ENCODE measurements around the gene NTRK3.

NTRK3 gene

GRCh38 chr15:87924433-87924832 is 332.1 kb downstream of the NTRK3 start:
- H3K36me3 ChIP-seq (ENCODE audit: insufficient read depth, low read length) = no peaks in the 10 kb centered on the region
- no peak overlapping the region for H3K27ac ChIP-seq (ENCODE audit: low read depth, low read length)
- no peak overlapping the region for H2AFZ ChIP-seq (ENCODE audit: low read length, unreplicated experiment)
- no peak overlapping the region for H3K4me3 ChIP-seq (ENCODE audit: low read depth, low read length)
- H3K79me2 ChIP-seq (ENCODE audit: control insufficient read depth, insufficient read depth, low read length, unreplicated experiment) = no peaks in the 10 kb centered on the region
- no peaks in the 10 kb centered on the region for H3K27me3 ChIP-seq (ENCODE audit: insufficient read depth, low read length)
- H3K4me1 ChIP-seq (ENCODE audit: control insufficient read depth, insufficient read depth, low read length, unreplicated experiment) = no peaks in the 10 kb centered on the region

- Histone ChIP-seq H3K4me3 (ENCODE audit: low read depth, low read length) (no peak overlapping the region), H3K79me2 (ENCODE audit: control insufficient read depth, insufficient read depth, low read length, unreplicated experiment) (no peaks in the 10 kb centered on the region), H3K4me1 (ENCODE audit: control insufficient read depth, insufficient read depth, low read length, unreplicated experiment) (no peaks in the 10 kb centered on the region), H3K27me3 (ENCODE audit: insufficient read depth, low read length) (no peaks in the 10 kb centered on the region), H2AFZ (ENCODE audit: low read length, unreplicated experiment) (no peak overlapping the region), H3K27ac (ENCODE audit: low read depth, low read length) (no peak overlapping the region), H3K36me3 (ENCODE audit: insufficient read depth, low read length) (no peaks in the 10 kb centered on the region)
Measured at GRCh38 chr15:87919064-87919463, 337.5 kb downstream of the NTRK3 start.

GRCh38 chr15:87917480-87917879 is 339.1 kb downstream of the NTRK3 start:
- H3K27ac ChIP-seq (ENCODE audit: low read depth, low read length) = no peak overlapping the region
- H3K27me3 ChIP-seq (ENCODE audit: insufficient read depth, low read length) = no peaks in the 10 kb centered on the region
- H3K4me3 ChIP-seq (ENCODE audit: low read depth, low read length) = no peak overlapping the region
- H3K79me2 ChIP-seq (ENCODE audit: control insufficient read depth, insufficient read depth, low read length, unreplicated experiment) = no peaks in the 10 kb centered on the region
- H2AFZ ChIP-seq (ENCODE audit: low read length, unreplicated experiment) = no peak overlapping the region
- H3K36me3 ChIP-seq (ENCODE audit: insufficient read depth, low read length) = no peaks in the 10 kb centered on the region
- H3K4me1 ChIP-seq (ENCODE audit: control insufficient read depth, insufficient read depth, low read length, unreplicated experiment) = no peaks in the 10 kb centered on the region

GRCh38 chr15:87916208-87916607 is 340.3 kb downstream of the NTRK3 start:
- Histone ChIP-seq H3K36me3 (ENCODE audit: insufficient read depth, low read length) (no peaks in the 10 kb centered on the region), H3K27me3 (ENCODE audit: insufficient read depth, low read length) (no peaks in the 10 kb centered on the region), H3K4me1 (ENCODE audit: control insufficient read depth, insufficient read depth, low read length, unreplicated experiment) (no peaks in the 10 kb centered on the region), H2AFZ (ENCODE audit: low read length, unreplicated experiment) (no peak overlapping the region), H3K27ac (ENCODE audit: low read depth, low read length) (no peak overlapping the region), H3K79me2 (ENCODE audit: control insufficient read depth, insufficient read depth, low read length, unreplicated experiment) (no peaks in the 10 kb centered on the region), H3K4me3 (ENCODE audit: low read depth, low read length) (no peak overlapping the region)

- Histone ChIP-seq H3K4me1 (ENCODE audit: control insufficient read depth, insufficient read depth, low read length, unreplicated experiment) (no peaks in the 10 kb centered on the region), H3K27me3 (ENCODE audit: insufficient read depth, low read length) (0 out of 2 replicates have a peak, but pooled peaks cover 4% of the 10 kb centered on the region), H3K27ac (ENCODE audit: low read depth, low read length) (no peak overlapping the region), H3K79me2 (ENCODE audit: control insufficient read depth, insufficient read depth, low read length, unreplicated experiment) (no peaks in the 10 kb centered on the region), H3K4me3 (ENCODE audit: low read depth, low read length) (no peak overlapping the region), H3K36me3 (ENCODE audit: insufficient read depth, low read length) (no peaks in the 10 kb centered on the region), H2AFZ (ENCODE audit: low read length, unreplicated experiment) (no peak overlapping the region)
Measured at GRCh38 chr15:87910301-87910700, 346.2 kb downstream of the NTRK3 start.

- no peaks in the 10 kb centered on the region for H3K4me1 ChIP-seq (ENCODE audit: control insufficient read depth, insufficient read depth, low read length, unreplicated experiment)
- H3K27ac ChIP-seq (ENCODE audit: low read depth, low read length) = no peak overlapping the region
- no peak overlapping the region for H3K4me3 ChIP-seq (ENCODE audit: low read depth, low read length)
- no peaks in the 10 kb centered on the region for H3K36me3 ChIP-seq (ENCODE audit: insufficient read depth, low read length)
- H2AFZ ChIP-seq (ENCODE audit: low read length, unreplicated experiment) = no peak overlapping the region
- no peaks in the 10 kb centered on the region for H3K79me2 ChIP-seq (ENCODE audit: control insufficient read depth, insufficient read depth, low read length, unreplicated experiment)
- H3K27me3 ChIP-seq (ENCODE audit: insufficient read depth, low read length) = 0 out of 2 replicates have a peak, but pooled peaks cover 4% of the 10 kb centered on the region
Measured at GRCh38 chr15:87907676-87908446, 348.7 kb downstream of the NTRK3 start.

GRCh38 chr15:87906444-87906843 is 350.1 kb downstream of the NTRK3 start:
- Histone ChIP-seq H3K4me3 (ENCODE audit: low read depth, low read length) (no peak overlapping the region), H2AFZ (ENCODE audit: low read length, unreplicated experiment) (no peak overlapping the region), H3K36me3 (ENCODE audit: insufficient read depth, low read length) (no peaks in the 10 kb centered on the region), H3K4me1 (ENCODE audit: control insufficient read depth, insufficient read depth, low read length, unreplicated experiment) (no peaks in the 10 kb centered on the region), H3K79me2 (ENCODE audit: control insufficient read depth, insufficient read depth, low read length, unreplicated experiment) (no peaks in the 10 kb centered on the region), H3K27ac (ENCODE audit: low read depth, low read length) (no peak overlapping the region), H3K27me3 (ENCODE audit: insufficient read depth, low read length) (0 out of 2 replicates have a peak, but pooled peaks cover 4% of the 10 kb centered on the region)

- Histone ChIP-seq H3K4me3 (ENCODE audit: low read depth, low read length) (no peak overlapping the region), H3K36me3 (ENCODE audit: insufficient read depth, low read length) (no peaks in the 10 kb centered on the region), H3K27me3 (ENCODE audit: insufficient read depth, low read length) (no peaks in the 10 kb centered on the region), H3K79me2 (ENCODE audit: control insufficient read depth, insufficient read depth, low read length, unreplicated experiment) (no peaks in the 10 kb centered on the region), H3K4me1 (ENCODE audit: control insufficient read depth, insufficient read depth, low read length, unreplicated experiment) (no peaks in the 10 kb centered on the region), H3K27ac (ENCODE audit: low read depth, low read length) (no peak overlapping the region), H2AFZ (ENCODE audit: low read length, unreplicated experiment) (no peak overlapping the region)
Measured at GRCh38 chr15:87902772-87903426, 353.6 kb downstream of the NTRK3 start.

GRCh38 chr15:87901926-87902690 is 354.4 kb downstream of the NTRK3 start:
- H3K79me2 ChIP-seq (ENCODE audit: control insufficient read depth, insufficient read depth, low read length, unreplicated experiment) = no peaks in the 10 kb centered on the region
- no peaks in the 10 kb centered on the region for H3K4me1 ChIP-seq (ENCODE audit: control insufficient read depth, insufficient read depth, low read length, unreplicated experiment)

GRCh38 chr15:87901008-87901407 is 355.5 kb downstream of the NTRK3 start:
- no peak overlapping the region for H3K27ac ChIP-seq (ENCODE audit: low read depth, low read length)
- no peaks in the 10 kb centered on the region for H3K4me1 ChIP-seq (ENCODE audit: control insufficient read depth, insufficient read depth, low read length, unreplicated experiment)
- no peak overlapping the region for H2AFZ ChIP-seq (ENCODE audit: low read length, unreplicated experiment)
- H3K79me2 ChIP-seq (ENCODE audit: control insufficient read depth, insufficient read depth, low read length, unreplicated experiment) = no peaks in the 10 kb centered on the region
- no peak overlapping the region for H3K4me3 ChIP-seq (ENCODE audit: low read depth, low read length)
- H3K36me3 ChIP-seq (ENCODE audit: insufficient read depth, low read length) = no peaks in the 10 kb centered on the region
- no peaks in the 10 kb centered on the region for H3K27me3 ChIP-seq (ENCODE audit: insufficient read depth, low read length)

More at GRCh38 chr15:87901926-87902690, 354.4 kb downstream of the NTRK3 start:
- Histone ChIP-seq H3K27ac (ENCODE audit: low read depth, low read length) (no peak overlapping the region), H3K27me3 (ENCODE audit: insufficient read depth, low read length) (no peaks in the 10 kb centered on the region), H3K4me3 (ENCODE audit: low read depth, low read length) (no peak overlapping the region), H3K36me3 (ENCODE audit: insufficient read depth, low read length) (no peaks in the 10 kb centered on the region), H2AFZ (ENCODE audit: low read length, unreplicated experiment) (no peak overlapping the region)

All from ACC112 (cell line).